Measurements from ENCODE around the gene BEND3. TPM values are rescaled to one million over a fixed set of nuclear protein-coding genes. Genes with fewer than 3 reads are reported as not detected.

The BEND3 gene
- total and polyA plus RNA-seq, 9 donors: 2.3 to 3.8 (median 2.9) TPM

Other genes with a start within 250 kb of the BEND3 start
- gene CD24, start 140.8 kb downstream of the BEND3 start, total RNA-seq: 19.0 TPM
- 10 to 100 TPM in 7 of 8 donors, 1 to 10 TPM in 1; 9.4 to 62.3 (median 21.2) TPM for gene CD24, start 140.8 kb downstream of the BEND3 start, polyA plus RNA-seq (ENCODE audit: insufficient read depth in 1 of 8, insufficient read length in 8 of 8, low replicate concordance in 1 of 8)
- gene MTRES1, start 87.3 kb downstream of the BEND3 start, total RNA-seq: 21.4 TPM
- gene MTRES1, start 87.3 kb downstream of the BEND3 start, polyA plus RNA-seq (ENCODE audit: insufficient read depth in 1 of 8, insufficient read length in 8 of 8, low replicate concordance in 1 of 8): 10 to 100 TPM; 20.5 to 25.9 (median 22.3) TPM

Measured in muscle of leg (tissue), 9 donors.